PFSK-1 (cell line): ENCODE results near the gene SYNDIG1.

Source experiments
- POLR2AphosphoS5 ChIP-seq: IDR thresholded peaks from 2 replicates; pipeline ENCODE4 v1.6.1; 2012; ENCODE audit warnings: low read depth, mild to moderate bottlenecking, control low read depth, low read length, moderate library complexity
- TAF1 ChIP-seq: IDR thresholded peaks from 2 replicates; pipeline ENCODE4 v1.6.1; 2012; ENCODE audit warnings: low read length, control low read depth, borderline replicate concordance; ENCODE audit not compliant: insufficient read depth

DNA sequence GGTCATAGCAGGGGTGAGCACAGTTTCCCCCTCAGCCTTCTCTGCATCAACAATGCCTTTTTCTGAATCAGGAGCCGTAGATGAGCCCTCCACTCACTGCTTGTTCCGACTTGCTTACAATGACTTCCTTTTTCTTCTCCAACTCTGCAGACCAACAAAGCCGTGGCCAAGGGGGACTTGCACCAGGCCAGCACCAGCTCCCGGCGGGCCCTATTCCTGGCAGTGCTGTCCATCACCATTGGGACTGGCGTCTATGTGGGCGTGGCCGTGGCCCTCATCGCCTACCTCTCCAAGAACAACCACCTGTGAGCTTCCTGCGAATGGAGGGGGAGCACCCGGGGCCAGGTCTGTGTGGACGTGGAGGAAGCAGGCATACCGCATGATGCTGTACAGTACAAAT is 195.8 kb downstream of the SYNDIG1 start:
- TF ChIP-seq TAF1 (no peak), POLR2AphosphoS5 (no peak)
